ENCODE measurements around the gene DNAJC10. TPM values are rescaled to one million over a fixed set of nuclear protein-coding genes. Genes with fewer than 3 reads are reported as not detected.
"Not testable (repeated sequence)": the region's sequence is repeated elsewhere in the genome, so short reads cannot be mapped to it uniquely, and the experiment has no call there.

The DNAJC10 gene
- total RNA-seq, 2 donors from 2014 or later = 42.8 to 52.9 TPM

DNA sequence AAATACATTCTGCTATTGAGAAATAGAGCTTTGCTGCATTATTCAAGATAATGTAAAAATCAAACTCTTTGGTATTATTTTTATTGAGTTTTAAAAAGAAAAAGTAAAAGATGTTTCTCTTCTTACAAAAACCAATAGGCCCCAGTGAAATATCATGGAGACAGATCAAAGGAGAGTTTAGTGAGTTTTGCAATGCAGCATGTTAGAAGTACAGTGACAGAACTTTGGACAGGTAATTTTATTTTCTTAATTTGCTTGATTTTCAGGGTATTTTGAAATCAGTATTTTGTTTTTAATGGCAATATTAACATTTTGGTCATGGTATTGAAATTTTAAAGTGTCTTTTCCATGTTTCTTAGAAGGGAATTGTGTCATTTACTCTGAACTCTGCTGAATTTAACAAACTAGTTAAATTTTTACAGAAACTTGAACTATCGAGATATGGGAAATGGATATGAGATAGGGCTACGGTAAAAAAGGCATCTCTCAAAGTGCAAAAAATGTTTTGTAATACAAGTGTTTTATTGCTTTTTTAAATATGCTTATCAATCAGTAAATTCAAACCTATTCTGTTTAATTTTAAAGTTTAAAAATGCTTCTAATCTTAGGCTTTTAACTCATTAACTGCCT, 13.8 kb downstream of the DNAJC10 start:
- 95% methylated on average over 2 of the region's 2 CpGs for WGBS
- TF ChIP-seq POLR2AphosphoS5 (IDR thresholded peaks at IDR 0.05) (no peak), POLR2A (IDR thresholded peaks at IDR 0.05) (no peak)
- TF ChIP-seq, protein P1, sequence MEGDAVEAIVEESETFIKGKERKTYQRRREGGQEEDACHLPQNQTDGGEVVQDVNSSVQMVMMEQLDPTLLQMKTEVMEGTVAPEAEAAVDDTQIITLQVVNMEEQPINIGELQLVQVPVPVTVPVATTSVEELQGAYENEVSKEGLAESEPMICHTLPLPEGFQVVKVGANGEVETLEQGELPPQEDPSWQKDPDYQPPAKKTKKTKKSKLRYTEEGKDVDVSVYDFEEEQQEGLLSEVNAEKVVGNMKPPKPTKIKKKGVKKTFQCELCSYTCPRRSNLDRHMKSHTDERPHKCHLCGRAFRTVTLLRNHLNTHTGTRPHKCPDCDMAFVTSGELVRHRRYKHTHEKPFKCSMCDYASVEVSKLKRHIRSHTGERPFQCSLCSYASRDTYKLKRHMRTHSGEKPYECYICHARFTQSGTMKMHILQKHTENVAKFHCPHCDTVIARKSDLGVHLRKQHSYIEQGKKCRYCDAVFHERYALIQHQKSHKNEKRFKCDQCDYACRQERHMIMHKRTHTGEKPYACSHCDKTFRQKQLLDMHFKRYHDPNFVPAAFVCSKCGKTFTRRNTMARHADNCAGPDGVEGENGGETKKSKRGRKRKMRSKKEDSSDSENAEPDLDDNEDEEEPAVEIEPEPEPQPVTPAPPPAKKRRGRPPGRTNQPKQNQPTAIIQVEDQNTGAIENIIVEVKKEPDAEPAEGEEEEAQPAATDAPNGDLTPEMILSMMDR (IDR thresholded peaks at IDR 0.05) = no peak

DNA sequence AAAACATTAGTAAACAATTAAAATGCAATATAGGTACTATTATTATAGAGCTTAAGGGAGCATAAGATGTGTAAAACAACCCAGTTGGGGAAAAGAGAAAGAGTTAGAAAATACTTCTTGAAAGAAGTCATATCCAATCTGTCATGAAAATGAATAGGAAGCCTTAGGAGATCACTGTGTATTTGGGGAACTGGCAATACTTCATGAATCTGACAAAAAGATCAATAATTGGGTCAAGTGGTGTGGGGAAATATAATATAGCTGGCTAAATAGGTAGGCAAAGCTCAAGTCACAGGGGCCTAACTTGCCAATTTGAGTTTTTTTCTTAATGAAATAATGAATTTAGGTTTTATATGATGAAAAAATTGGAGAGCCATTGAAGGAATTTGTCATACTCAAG, 14.4 kb downstream of the DNAJC10 start:
- no peak overlapping the region for H3K27ac ChIP-seq
- no peaks in the 10 kb centered on the region for H3K9me3 ChIP-seq
- TF ChIP-seq, protein P1 (IDR thresholded peaks at IDR 0.05) = no peak
- TF ChIP-seq POLR2A (IDR thresholded peaks at IDR 0.05) = no peak
- H3K4me3 ChIP-seq = no peak overlapping the region
- H3K4me1 ChIP-seq (replicated peaks) = no peaks in the 10 kb centered on the region
- DNase-seq (ENCODE audit: low spot score) = no peak
- intact Hi-C loops (cut with DNase I) = no loop called here
- no peaks in the 10 kb centered on the region for H3K36me3 ChIP-seq
- H3K27me3 ChIP-seq (replicated peaks; ENCODE audit: insufficient read depth) = no peaks in the 10 kb centered on the region

More for the DNA sequence above, 13.8 kb downstream of the DNAJC10 start:
- no peak for DNase-seq (ENCODE audit: low spot score)
- Histone ChIP-seq H3K27ac (no peak overlapping the region), H3K27me3 (replicated peaks; ENCODE audit: insufficient read depth) (no peaks in the 10 kb centered on the region), H3K4me3 (no peak overlapping the region), H3K4me1 (replicated peaks) (no peaks in the 10 kb centered on the region), H3K36me3 (no peaks in the 10 kb centered on the region), H3K9me3 (no peaks in the 10 kb centered on the region)
- intact Hi-C loops (cut with DNase I) = no loop called here

DNA sequence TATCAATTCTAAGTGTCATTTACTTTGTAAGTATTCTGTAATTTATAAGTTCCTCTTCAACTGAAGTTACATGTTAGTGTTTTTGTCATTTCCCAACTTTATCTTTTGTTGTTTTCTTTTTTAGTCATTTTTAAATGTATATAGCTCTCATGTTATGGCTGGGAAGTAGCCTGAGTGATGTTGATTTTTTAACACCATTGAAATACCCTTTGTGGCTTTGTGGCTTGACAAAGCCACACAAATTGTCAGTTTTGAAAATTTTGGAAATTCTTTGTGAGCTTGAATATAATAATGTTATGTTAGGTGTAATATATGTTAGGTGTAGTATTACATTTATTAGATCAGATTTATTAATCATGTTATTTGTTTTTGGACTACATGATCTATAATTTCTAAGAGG, 16.7 kb downstream of the DNAJC10 start:
- H3K27ac ChIP-seq = no peak overlapping the region
- H3K4me1 ChIP-seq (replicated peaks) = no peaks in the 10 kb centered on the region
- H3K36me3 ChIP-seq = no peaks in the 10 kb centered on the region
- no peak for TF ChIP-seq POLR2AphosphoS5 (IDR thresholded peaks at IDR 0.05)
- TF ChIP-seq, protein P1 (IDR thresholded peaks at IDR 0.05) = no peak
- TF ChIP-seq POLR2A (IDR thresholded peaks at IDR 0.05) = no peak
- no peaks in the 10 kb centered on the region for H3K9me3 ChIP-seq
- H3K27me3 ChIP-seq (replicated peaks; ENCODE audit: insufficient read depth) = no peaks in the 10 kb centered on the region
- intact Hi-C loops (cut with DNase I) = no loop called here
- H3K4me3 ChIP-seq = no peak overlapping the region
- no peak for DNase-seq (ENCODE audit: low spot score)

DNA sequence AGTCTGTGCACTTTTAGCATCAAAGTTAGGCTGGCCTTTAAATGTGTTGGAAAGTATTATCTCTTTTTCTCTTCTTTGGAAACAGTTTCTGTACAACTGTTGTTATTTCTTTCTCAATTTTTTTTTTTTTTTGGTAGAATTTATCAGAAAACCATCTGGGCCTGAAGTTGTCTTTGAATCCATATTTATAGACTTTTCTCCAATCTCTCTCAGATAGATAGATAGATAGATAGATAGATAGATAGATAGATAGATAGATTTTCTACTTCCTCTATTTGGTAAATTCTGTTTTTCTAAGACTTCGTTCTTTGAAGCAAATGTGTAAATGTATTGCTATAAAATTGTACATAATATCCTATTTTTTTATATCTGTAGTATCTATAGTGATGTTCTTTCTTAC, 17.5 kb downstream of the DNAJC10 start:
- no peaks in the 10 kb centered on the region for H3K4me1 ChIP-seq (replicated peaks)
- no peak overlapping the region for H3K27ac ChIP-seq
- TF ChIP-seq POLR2AphosphoS5 (IDR thresholded peaks at IDR 0.05) = no peak
- TF ChIP-seq, protein P1 (IDR thresholded peaks at IDR 0.05) = no peak
- no peak for TF ChIP-seq POLR2A (IDR thresholded peaks at IDR 0.05)
- intact Hi-C loops (cut with DNase I) = no loop called here
- H3K4me3 ChIP-seq = no peak overlapping the region
- no peaks in the 10 kb centered on the region for H3K9me3 ChIP-seq
- DNase-seq (ENCODE audit: low spot score) = no peak
- 91% methylated on average over 1 of the region's 1 CpG for WGBS
- no peaks in the 10 kb centered on the region for H3K27me3 ChIP-seq (replicated peaks; ENCODE audit: insufficient read depth)
- H3K36me3 ChIP-seq = no peaks in the 10 kb centered on the region

DNA sequence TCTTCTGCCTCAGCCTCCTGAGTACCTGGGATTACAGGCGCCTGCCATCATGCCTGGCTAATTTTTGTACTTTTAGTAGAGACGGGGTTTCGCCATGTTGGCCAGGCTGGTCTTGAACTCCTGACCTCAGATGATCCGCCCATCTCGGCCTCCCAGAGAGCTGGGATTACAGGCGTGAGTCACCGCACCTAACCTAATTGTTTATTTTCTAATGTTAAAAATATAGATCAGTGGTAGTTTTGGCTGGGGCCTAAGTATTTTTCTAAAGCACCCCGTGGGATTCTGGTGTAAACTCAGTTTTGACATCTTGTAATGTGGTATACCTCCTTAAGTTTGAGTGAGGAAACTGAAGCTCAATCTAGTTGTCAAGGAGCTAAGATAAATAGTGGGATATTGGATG, 20.8 kb downstream of the DNAJC10 start:
- intact Hi-C loops (cut with DNase I) = not testable (repeated sequence)

More for the DNA sequence above, 20.8 kb downstream of the DNAJC10 start:
- 98% methylated on average over 8 of the region's 8 CpGs for WGBS
- not testable (repeated sequence) for DNase-seq (ENCODE audit: low spot score); H3K4me3 ChIP-seq; H3K27ac ChIP-seq; H3K27me3 ChIP-seq (replicated peaks; ENCODE audit: insufficient read depth); H3K9me3 ChIP-seq; H3K4me1 ChIP-seq (replicated peaks); H3K36me3 ChIP-seq

Measured in prostate gland (tissue), 2 donors.